ENCODE data around the gene CARNS1.
A peak's percentile ranks its signal among the peaks of the same experiment; 100 is the strongest.
"Not testable (repeated sequence)": the region's sequence is repeated elsewhere in the genome, so short reads cannot be mapped to it uniquely, and the experiment has no call there.

Gene CARNS1

DNA sequence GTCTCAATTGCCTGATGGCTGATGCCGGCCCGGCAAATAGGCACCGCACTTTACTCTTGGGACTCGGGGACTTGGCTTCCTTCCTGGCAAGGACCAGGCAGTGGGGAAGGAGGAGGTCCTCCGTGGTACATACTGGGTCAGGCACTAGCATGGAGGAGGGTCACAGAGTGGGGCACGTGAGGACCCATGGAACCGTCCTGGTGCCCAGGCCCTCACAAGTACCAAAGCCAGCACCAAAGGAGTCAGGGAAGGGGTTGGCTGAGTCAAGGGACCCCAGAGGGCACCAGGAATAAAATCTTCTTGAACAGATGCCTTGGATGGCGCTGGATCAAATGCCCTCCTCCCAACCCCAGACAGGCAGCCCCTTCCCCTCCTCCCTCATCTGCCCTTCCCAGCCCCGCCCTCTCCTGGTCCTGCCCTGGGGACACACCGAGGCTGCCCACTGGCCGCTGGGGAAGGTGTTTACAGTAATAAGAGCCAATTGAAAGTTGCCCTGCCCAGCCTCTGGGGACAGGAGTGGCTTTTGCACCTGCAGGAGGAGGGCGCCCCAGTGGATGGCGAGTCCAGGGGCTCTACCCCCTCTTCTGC lies 5.6 kb upstream of the CARNS1 start:
- DNase-seq (ENCODE audit: low spot score) = peak; percentile 90

DNA sequence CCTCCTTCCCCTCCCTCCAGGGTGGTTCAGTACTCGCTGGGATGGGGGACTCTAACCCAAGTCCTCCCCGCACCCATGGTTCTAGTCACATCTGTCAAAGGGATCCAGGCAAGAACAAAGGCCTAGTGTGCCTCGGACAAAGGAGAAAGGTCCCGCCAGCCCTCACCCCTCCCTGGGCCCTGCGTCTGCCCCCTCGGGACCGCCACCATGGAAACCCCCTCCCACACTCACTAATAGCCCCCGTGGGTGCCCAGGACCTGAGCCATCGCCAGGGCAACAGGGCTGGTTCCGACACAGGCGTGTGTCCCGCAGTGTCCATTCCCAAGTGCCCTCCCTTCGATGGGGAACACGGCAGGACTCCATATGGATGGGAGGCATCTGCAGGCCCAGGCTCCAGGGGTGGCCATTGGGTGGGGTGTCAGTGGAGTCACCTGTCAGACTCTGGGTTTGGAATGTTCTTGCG lies 5.1 kb upstream of the CARNS1 start:
- no peak for DNase-seq (ENCODE audit: low spot score)

DNA sequence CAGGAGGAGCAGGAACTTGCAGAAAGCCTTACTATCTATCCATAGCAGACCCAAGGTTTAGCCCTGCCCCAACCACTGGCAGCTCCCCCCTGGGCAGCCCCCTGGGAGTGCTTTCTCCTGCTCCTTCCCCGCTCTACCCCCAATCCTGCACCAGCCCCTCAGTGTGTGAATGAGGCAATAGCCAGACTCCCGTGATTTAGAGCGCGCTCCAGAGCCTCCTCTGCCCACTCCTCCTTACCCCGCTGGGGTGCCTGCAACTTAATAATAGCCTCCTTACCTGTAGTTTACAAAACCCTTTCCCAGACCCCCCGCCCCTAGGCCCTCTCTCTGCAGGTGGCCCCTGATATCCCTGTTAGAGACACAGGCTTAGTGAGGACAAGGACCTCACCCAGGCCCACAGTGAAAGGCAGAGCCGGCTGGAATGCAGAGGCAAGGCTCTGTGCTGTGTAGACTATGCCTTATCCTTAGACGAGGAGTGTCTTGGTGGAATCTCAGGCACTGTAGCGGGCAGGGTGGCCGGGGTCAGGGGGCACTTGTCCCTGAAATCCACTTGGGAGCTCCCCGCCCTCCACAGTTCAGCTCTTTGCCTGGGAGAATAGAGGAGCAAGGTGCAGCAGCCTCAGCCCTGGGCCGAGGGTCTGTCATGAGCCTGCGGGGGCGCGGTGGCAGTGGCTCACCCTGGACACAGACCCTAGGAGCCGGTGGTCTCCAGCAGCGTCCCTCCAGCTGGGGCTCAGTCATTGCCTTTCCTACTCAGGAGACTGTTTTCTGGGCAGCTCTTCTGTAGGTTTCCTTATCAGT lies 4.3 kb upstream of the CARNS1 start:
- DNase-seq (ENCODE audit: low spot score) = no peak

DNA sequence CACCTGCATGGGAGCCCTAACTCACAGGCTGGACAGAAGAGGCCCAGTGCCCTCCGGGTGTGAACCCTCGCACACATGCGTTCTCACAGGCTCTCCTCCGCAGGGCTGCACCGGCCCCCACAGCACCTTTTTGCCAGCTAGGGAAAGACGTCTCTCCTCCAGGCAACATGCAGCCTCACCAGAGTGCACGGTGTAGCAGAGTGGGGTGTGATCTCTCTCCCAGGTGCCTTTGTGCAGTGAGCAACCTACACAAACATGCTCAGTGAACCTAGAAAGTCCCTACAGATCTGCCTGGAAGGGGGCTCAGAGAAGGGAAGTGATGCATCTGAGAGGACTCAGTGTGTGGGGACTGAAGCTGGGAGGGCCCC lies 3.7 kb upstream of the CARNS1 start:
- no peak for DNase-seq (ENCODE audit: low spot score)

DNA sequence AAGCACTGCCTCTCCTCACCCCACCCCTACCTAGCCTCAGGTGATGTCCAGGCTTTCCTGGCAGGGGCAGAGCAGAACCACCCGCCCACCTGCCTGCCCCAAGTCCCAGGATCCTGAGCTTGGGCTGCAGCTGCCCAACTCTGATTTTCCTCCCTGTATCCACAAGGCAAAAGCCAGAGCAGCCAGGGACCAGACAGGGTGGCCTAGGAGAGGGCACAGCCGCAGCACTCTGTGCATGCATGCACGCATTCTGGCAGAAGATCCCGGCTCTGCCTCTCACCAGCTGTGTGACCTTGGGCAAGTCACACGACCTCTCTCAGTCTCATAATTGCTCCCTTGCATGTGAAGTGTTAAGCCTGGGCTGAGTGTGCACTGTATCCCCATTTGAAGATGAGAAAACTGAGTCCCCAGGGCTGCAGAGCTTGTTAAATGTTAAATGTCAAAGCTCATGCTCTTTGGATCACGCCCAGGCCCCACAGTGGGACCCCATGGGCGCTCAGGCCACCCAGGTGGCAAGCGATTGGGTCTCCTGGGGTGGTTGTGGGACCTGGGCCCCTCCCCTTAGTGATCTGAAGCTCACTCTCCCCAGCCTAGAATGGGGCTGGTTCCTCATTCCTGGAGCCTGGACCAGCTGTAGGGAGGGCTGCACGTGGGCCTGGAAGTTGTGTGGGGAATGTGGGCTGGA lies 2.8 kb upstream of the CARNS1 start:
- DNase-seq (ENCODE audit: low spot score) = no peak

DNA sequence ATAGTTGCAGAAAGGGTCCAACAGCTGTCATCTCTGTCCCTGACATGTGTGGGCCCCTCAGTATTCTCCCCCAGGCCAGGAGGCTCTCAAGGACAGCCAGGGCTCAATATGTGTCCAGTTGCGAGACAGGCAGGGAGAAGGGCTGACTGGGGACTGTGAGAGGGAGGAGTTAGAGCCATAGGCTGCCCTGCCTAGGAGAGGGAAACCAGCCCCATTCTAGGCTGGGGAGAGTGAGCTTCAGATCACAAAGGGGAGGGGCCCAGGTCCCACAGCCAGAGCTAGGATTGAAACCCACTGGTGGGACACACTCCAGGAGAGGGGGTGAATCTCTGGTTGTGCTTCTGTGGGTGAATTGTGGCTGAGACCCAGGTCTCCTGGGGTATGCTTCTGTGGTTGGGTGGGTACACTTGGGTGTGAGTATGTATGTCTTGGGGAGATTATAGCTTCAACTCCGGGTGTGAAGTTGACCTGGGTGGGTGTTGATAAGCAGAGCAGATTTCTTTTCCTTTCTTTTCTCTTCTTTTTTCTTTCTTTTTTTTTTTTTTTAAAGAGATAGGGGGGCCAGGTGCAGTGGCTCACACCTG lies 2.1 kb upstream of the CARNS1 start:
- no peak for DNase-seq (ENCODE audit: low spot score)

DNA sequence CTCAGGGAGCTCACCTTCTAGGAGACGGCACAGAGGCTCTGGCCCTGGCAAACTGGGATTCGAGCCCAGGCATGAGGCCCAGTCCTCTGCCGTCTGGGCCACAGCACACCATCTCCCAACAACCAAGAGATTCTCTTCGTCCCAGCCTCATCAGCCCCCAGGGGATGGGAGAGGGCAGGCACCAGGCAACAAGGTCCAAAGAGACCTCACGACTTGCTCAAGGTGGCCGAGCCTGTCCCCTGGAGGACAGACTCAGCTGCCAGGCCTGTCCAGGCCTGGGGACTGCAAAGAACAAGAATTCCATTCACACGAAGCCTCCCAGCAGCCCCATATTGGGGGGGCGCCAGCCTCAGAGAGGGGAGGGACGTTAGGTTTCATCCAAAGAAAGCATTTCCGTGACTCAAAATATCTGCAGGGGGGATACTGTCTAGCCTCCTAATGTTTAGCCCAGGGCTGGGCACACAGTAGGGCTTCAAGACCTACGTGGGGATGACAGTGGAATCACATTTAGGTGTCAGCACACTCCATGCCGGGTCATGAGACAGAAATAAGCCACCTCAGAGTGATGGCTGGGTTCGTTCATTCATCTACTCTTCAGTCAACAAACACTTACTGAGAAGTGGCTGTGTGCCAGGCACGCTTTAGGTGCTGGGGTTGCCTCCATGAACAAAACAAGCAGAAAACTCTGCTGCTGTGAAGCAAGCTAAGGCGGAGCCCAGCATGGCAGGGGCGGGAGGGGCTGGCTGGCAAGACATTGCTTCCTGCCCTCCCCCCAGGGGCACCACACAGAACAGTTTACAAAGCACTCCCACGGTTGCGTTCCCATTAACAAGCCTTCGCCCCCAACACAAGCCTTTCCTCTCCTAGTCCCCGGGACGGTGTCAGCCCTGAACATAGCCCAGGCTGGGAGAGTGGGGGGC lies 1.2 kb downstream of the CARNS1 start:
- no peak for DNase-seq (ENCODE audit: low spot score)

DNA sequence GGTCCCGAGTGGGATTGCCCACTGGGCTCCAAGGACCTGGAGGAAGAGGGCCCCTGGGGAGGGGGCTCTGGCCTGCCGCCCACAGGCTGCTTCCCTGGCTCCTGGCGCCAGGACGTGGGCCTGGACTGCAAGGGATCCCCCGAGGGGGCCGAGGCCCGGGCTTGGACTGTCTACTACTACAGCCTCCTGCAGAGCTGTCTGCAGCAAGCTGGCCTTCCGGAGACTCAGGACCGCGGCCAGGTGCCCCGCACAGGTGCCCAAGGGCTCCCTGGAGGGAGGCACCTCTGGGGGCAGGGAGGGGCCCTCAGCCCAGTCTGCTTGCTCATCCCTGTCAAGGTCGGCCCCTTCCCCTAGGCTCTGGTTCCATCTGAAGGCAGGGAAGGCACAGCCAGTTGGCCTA lies 1.9 kb downstream of the CARNS1 start:
- no peak for DNase-seq (ENCODE audit: low spot score)

DNA sequence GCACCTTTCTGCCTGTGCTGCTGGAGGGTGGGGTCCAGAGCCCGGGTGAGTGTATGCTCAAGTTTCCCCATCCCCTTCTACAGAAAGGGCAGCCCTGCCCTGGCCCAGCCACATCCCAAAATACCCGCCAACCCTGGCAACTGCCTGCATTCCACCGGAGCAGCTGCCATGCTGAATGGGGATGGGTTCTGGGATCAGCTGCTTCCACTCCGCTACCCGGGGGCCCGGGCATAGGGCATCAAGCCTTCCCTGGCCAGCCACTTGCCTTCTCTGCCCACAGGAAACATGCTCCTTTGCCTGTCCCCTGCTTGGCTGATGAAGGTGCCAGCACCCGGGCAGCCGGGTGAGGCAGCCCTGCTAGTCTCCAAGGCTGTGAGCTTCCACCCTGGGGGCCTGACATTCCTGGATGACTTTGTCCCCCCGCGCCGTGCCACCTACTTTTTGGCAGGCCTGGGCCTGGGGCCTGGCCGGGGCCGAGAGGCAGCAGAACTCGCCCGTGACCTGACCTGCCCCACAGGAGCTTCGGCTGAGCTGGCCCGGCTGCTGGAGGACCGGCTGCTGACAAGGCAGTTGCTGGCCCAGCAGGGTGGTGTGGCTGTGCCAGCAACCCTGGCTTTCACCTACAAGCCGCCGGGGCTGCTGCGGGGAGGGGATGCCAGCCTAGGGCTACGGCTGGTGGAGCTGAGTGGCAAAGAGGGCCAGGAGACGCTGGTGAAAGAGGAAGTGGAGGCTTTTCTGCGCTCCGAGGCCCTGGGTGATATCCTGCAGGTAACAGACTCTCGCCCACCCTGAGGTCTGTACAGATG lies 3.2 kb downstream of the CARNS1 start:
- DNase-seq (ENCODE audit: low spot score) = no peak

DNA sequence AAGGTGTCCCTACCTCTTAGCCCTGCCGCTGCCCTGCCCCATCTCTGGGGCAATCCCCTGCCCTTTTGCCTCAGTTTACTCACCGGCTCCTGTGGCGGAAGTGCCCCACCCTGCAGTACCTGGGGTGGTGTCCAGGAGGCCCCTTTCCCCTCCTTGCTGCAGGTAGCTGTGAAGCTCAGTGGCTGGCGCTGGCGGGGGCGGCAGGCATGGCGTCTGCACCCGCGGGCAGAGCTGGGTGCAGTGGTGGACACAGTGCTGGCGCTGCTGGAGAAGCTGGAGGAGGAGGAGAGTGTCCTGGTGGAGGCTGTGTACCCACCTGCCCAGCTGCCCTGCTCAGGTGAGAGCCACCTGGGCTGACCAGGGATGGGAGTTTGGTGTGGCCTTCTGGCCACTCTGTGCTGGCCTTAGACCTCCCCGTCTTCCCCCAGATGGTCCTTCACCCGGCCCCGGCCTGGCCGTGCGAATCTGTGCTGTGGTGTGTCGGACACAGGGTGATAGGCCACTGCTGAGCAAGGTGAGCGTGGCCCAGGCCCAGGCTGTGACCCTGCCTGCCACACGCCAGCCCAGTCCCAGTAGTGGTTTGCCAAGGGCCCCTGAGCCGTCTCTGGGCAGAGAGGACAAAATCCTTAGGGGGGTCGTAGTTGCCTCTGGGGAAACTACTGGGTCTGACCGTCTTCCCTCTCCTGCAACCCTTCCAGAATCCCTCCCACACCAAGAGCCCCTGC lies 4.0 kb downstream of the CARNS1 start:
- no peak for DNase-seq (ENCODE audit: low spot score)

DNA sequence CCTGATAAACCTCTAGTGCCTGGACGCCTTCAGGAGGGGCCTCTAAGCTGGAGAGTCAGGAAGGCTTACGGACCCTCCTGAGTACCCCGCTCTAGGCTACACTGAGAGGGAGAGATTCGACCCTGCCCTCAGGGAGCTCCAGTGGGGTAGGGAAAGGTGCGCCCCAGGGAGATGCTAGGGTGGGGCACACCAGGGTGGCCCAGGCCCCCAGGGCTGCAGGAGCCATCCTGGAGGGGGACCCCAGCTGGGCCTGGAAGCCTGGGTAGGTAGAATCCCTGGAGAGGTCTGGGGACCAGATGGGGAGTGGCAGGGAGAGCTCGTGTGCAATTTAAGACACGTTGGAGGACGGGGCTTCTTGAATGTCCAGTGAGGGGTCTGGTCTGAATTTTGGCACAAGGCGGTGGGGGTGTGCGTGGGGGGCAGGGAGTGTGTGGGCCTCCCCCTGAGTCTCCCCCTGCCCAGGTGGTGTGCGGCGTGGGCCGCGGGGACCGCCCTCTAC lies 4.7 kb downstream of the CARNS1 start:
- no peak for DNase-seq (ENCODE audit: low spot score)

DNA sequence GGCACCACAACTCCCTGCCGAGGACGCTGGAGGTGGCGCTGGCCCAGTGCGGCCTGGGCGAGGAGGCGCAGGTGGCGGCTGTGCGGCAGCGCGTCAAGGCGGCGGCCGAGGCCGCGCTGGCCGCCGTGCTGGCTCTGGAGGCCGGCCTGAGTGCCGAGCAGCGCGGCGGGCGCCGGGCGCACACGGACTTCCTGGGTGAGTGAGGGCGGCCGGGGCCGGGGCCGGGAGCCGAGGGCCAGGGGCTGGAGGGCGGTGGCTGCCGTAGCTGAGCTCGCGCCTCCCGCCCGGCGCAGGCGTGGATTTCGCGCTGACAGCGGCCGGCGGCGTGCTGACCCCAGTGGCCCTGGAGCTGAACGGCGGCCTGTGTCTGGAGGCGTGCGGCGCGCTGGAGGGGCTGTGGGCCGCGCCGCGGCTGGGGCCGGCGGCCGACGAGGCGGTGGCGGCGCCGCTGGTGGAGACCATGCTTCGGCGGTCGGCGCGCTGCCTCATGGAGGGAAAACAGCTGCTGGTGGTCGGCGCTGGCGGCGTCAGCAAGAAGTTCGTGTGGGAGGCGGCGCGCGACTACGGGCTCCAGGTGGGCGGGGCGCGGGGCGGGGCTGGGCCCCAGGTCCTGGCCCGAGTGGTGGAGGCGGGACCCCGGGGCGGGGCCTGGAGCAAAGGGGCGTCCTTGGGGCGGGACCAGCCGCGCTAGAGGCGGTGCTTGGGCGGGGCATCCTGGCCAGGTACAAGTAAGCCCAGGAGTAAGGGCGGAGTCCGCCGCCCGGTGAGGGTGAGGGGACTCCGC lies 5.4 kb downstream of the CARNS1 start:
- DNase-seq (ENCODE audit: low spot score) = peak; percentile 99

DNA sequence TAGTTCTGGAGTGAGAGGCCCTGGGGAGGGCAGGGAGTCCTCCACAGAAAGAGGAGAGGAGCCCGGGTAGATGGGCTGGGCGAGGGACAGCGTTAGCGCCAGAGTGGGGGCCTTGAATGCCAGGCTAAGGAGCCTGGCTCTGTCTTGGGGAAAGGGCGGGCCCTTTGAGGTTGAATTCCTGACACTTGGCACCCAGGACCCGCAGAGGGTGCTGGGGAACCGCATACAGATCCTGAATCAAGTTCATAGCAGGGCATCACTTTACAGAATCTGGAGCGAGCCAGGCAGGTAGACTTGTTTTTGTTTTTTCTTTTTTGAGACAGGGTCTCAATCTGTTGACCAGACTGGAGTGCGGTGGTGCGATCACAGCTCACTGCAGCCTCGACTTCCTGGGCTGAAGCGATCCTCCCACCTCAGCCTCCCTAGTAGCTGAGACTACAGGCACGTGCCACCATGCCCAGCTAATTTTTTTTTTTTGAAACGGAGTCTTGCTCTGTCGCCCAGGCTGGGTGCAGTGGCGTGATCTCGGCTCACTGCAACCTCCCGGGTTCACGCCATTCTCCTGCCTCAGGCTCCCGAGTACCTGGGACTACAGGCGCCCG lies 6.1 kb downstream of the CARNS1 start:
- DNase-seq (ENCODE audit: low spot score) = no peak

DNA sequence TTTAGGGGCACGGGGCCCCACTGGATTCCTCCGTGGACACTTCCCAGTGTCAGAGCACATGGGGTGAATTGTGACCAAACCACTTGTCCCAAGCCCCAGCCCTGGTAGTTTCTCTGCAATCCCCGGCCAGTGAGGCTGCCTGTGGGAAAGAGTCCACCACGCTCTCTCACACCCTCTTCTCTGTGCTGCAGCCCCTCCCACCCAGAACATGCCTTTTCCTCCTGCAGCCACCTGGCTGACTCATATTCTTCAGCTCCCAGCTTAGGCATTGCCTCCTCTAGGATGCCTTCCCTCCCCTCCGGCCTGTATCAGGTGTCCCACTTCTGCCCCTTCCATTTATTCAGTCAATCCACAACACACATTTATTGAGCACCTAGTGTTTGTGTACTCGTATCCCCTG lies 7.4 kb downstream of the CARNS1 start:
- no peak for DNase-seq (ENCODE audit: low spot score)

DNA sequence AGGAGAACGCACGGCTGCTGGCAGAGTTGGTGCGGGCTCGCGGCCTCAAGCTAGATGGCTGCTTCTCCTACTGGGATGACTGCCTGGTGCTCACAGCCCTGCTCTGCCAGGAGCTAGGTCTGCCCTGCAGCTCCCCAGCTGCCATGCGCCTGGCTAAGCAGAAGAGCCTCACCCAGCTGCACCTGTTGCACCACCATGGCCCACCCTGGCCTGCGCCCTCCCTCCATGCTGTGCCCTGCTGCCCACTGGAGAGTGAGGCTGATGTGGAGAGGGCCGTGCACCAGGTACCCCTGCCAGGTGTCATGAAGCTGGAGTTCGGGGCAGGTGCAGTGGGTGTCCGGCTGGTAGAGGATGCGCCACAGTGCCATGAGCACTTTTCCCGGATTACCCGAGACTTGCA lies 8.0 kb downstream of the CARNS1 start:
- no peak for DNase-seq (ENCODE audit: low spot score)

DNA sequence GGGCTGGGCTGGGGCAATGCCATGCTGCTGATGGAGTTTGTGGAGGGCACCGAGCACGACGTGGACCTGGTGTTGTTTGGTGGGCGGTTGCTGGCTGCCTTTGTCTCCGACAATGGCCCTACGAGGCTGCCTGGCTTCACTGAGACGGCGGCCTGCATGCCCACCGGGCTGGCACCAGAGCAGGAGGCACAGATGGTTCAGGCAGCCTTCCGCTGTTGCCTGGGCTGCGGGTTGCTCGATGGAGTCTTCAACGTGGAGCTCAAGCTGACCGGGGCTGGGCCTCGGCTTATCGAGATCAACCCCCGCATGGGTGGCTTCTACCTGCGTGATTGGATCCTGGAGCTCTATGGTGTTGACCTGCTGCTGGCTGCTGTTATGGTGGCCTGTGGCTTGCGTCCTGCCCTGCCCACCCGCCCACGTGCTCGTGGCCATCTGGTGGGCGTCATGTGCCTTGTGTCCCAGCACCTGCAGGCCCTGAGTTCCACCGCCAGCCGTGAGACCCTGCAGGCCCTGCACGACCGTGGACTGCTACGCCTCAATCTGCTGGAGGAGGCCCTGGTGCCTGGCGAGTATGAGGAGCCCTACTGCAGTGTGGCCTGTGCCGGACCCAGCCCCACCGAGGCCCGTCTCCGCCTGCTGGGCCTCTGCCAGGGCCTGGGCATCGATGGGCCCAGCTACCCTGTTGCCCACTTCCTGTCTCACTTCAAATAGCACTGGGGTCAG lies 8.6 kb downstream of the CARNS1 start:
- no peak for DNase-seq (ENCODE audit: low spot score)

DNA sequence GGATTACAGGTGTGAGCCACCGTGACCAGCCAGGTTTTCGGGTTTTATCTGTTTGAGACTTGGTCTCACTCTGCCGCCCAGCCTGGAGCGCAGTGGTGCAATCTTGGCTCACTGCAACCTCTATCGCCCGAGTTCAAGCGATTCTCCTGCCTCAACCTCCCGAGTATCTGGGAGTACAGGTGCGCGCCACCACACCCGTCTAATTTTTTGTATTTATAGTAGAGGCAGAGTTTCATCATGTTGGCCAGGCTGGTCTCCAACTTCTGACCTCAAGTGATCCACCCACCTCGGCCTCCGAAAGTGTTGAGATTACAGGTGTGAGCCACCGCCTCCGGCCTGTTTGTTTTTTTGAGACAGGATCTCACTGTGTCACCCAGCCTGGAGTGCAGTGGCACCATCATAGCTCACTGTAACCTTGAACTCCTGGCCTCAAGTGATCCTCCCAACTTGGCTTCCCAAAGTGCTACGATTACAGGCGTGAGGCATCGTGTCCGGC lies 11.9 kb downstream of the CARNS1 start:
- not testable (repeated sequence) for DNase-seq (ENCODE audit: low spot score)

All from iPS-NIHi11 (cell line).